ENCODE measurements around the gene STARD7.

Gene STARD7

GRCh38 chr2:96203130-96204028 is 5.2 kb downstream of the STARD7 start:
- no peak overlapping the region for H3K4me3 ChIP-seq (ENCODE audit: low read depth, low read length)
- no peaks in the 10 kb centered on the region for H3K27me3 ChIP-seq (ENCODE audit: control insufficient read depth, insufficient read depth, low read length)
- no peak for TF ChIP-seq CTCF (IDR thresholded peaks at IDR 0.05)
- peaks cover 53% of the 10 kb centered on the region for H3K79me2 ChIP-seq
- no peak overlapping the region for H3K4me2 ChIP-seq (ENCODE audit: low read length)
- H2AFZ ChIP-seq: no peak overlapping the region
- H3K27ac ChIP-seq: no peak overlapping the region
- no peak overlapping the region for H3K9ac ChIP-seq
- no peaks in the 10 kb centered on the region for H3K36me3 ChIP-seq (ENCODE audit: control insufficient read depth, insufficient read depth, low read length)
- H3K9me3 ChIP-seq (ENCODE audit: control insufficient read depth, low read length): no peaks in the 10 kb centered on the region
- H3K4me1 ChIP-seq: peaks cover 14% of the 10 kb centered on the region

GRCh38 chr2:96202152-96202854 is 6.3 kb downstream of the STARD7 start:
- Histone ChIP-seq H3K4me2 (ENCODE audit: low read length) (no peak overlapping the region), H2AFZ (no peak overlapping the region), H3K79me2 (peaks cover 60% of the 10 kb centered on the region), H3K27me3 (ENCODE audit: control insufficient read depth, insufficient read depth, low read length) (no peaks in the 10 kb centered on the region), H3K27ac (no peak overlapping the region), H3K4me3 (ENCODE audit: low read depth, low read length) (no peak overlapping the region), H3K9me3 (ENCODE audit: control insufficient read depth, low read length) (no peaks in the 10 kb centered on the region), H3K9ac (no peak overlapping the region), H3K36me3 (ENCODE audit: control insufficient read depth, insufficient read depth, low read length) (no peaks in the 10 kb centered on the region), H3K4me1 (peaks cover 14% of the 10 kb centered on the region)
- TF ChIP-seq CTCF (IDR thresholded peaks at IDR 0.05): no peak

GRCh38 chr2:96201338-96201737 is 7.3 kb downstream of the STARD7 start:
- Histone ChIP-seq H2AFZ (no peak overlapping the region), H3K36me3 (ENCODE audit: control insufficient read depth, insufficient read depth, low read length) (no peaks in the 10 kb centered on the region), H3K4me3 (ENCODE audit: low read depth, low read length) (no peak overlapping the region), H3K27ac (no peak overlapping the region), H3K4me1 (peaks cover 9% of the 10 kb centered on the region), H3K27me3 (ENCODE audit: control insufficient read depth, insufficient read depth, low read length) (no peaks in the 10 kb centered on the region), H3K9me3 (ENCODE audit: control insufficient read depth, low read length) (no peaks in the 10 kb centered on the region), H3K9ac (no peak overlapping the region), H3K4me2 (ENCODE audit: low read length) (no peak overlapping the region), H3K79me2 (peaks cover 61% of the 10 kb centered on the region)
- no peak for TF ChIP-seq CTCF (IDR thresholded peaks at IDR 0.05)

GRCh38 chr2:96198921-96199320 is 9.7 kb downstream of the STARD7 start:
- Histone ChIP-seq H3K9ac (no peak overlapping the region), H3K4me2 (ENCODE audit: low read length) (no peak overlapping the region), H3K27me3 (ENCODE audit: control insufficient read depth, insufficient read depth, low read length) (no peaks in the 10 kb centered on the region), H3K36me3 (ENCODE audit: control insufficient read depth, insufficient read depth, low read length) (no peaks in the 10 kb centered on the region), H3K27ac (no peak overlapping the region), H2AFZ (no peak overlapping the region), H3K4me1 (peaks cover 3% of the 10 kb centered on the region), H3K4me3 (ENCODE audit: low read depth, low read length) (no peak overlapping the region), H3K79me2 (peaks cover 51% of the 10 kb centered on the region), H3K9me3 (ENCODE audit: control insufficient read depth, low read length) (no peaks in the 10 kb centered on the region)
- TF ChIP-seq CTCF (IDR thresholded peaks at IDR 0.05): no peak

Measured in parathyroid adenoma (tissue), 2 donors.